Inferior parietal cortex (tissue), 1 donor: ENCODE data around the gene QSOX1.

Experiments
- DNase-seq: peaks from one replicate; pipeline ENCODE4 v3.0.0-alpha.2; 2016; ENCODE audit errors: extremely low spot score

The QSOX1 gene

GRCh38 chr1:180213401-180214170 lies 58.9 kb downstream of the QSOX1 start:
- peak; percentile 56 for DNase-seq

- no peak for DNase-seq
These were observed 61.4 kb downstream of the QSOX1 start for GRCh38 chr1:180215856-180216625.

GRCh38 chr1:180217006-180217405 lies 62.3 kb downstream of the QSOX1 start:
- no peak for DNase-seq

GRCh38 chr1:180218806-180219765 lies 64.4 kb downstream of the QSOX1 start:
- no peak for DNase-seq

GRCh38 chr1:180219776-180220175 lies 65.1 kb downstream of the QSOX1 start:
- no peak for DNase-seq

- no peak for DNase-seq
These were observed 66.8 kb downstream of the QSOX1 start for GRCh38 chr1:180221462-180221861.

GRCh38 chr1:180224902-180225301 lies 70.2 kb downstream of the QSOX1 start:
- DNase-seq, result no peak

- DNase-seq, result no peak
These were observed 70.7 kb downstream of the QSOX1 start for GRCh38 chr1:180225403-180225802.

- no peak for DNase-seq
These were observed 73.4 kb downstream of the QSOX1 start for GRCh38 chr1:180227861-180228647.

- DNase-seq, result no peak
These were observed 74.2 kb downstream of the QSOX1 start for GRCh38 chr1:180228648-180229482.

- no peak for DNase-seq
These were observed 75.1 kb downstream of the QSOX1 start, which contains the start of gene LHX4 for GRCh38 chr1:180229483-180230415. Gene LHX4, plus strand, starts transcription at chr1:180230264. Its CDS starts 266 bp downstream, at chr1:180230530.

- no peak for DNase-seq
These were observed 75.7 kb downstream of the QSOX1 start for GRCh38 chr1:180230416-180230790.

- DNase-seq, result no peak
These were observed 76.3 kb downstream of the QSOX1 start for GRCh38 chr1:180230791-180231505.

- no peak for DNase-seq
These were observed 76.8 kb downstream of the QSOX1 start for GRCh38 chr1:180231506-180231921.

- DNase-seq, result no peak
These were observed 77.3 kb downstream of the QSOX1 start for GRCh38 chr1:180231936-180232335.

- DNase-seq, result no peak
These were observed 77.9 kb downstream of the QSOX1 start for GRCh38 chr1:180232521-180233043.

- no peak for DNase-seq
These were observed 78.7 kb downstream of the QSOX1 start for GRCh38 chr1:180233191-180234011.
